Posterior vena cava (tissue), 2 donors: ENCODE measurements around the gene OBP2B. TPM values are rescaled to one million over a fixed set of nuclear protein-coding genes. Genes with fewer than 3 reads are reported as not detected.
"Not testable (repeated sequence)": the region's sequence is repeated elsewhere in the genome, so short reads cannot be mapped to it uniquely, and the experiment has no call there.

Experiments used
- DNase-seq: peaks from one replicate; pipeline ENCODE4 v3.0.0-alpha.2; 2020; ENCODE audit warnings: low spot score
- intact Hi-C, 2 donors: fragments of 100-400 bp; cut with DNase I; formaldehyde crosslinking; loops; one replicate each; pipeline versions ENCODE4 v1.14.1 to v1.14.2; 2022 to 2023
- total RNA-seq, 2 donors: library from RNA; stranded (reverse); fragmentation: NEBNext Ultra II Directional; extraction: Animal tissue kit (Norgen Biotek cat#: 25700); gene quantifications; one replicate each; pipeline ENCODE4 v1.2.1, GENCODE V29; 2021
- donor health status: DM: yes; HTN: yes; CAD: no.
- donor health status: DM: yes; HTN: yes; CAD: no.

OBP2B gene
- total RNA-seq, 2 donors from 2014 or later, result not detected

GRCh38 chr9:133239533-133240090, 30.6 kb upstream of the OBP2B start:
- no peak for DNase-seq
- intact Hi-C loops, result no loop called here

GRCh38 chr9:133238851-133239532, 29.9 kb upstream of the OBP2B start:
- intact Hi-C loops, result no loop called here
- DNase-seq, result no peak

- peak; percentile 89 for DNase-seq
Observed at GRCh38 chr9:133238272-133238850, 29.3 kb upstream of the OBP2B start.

GRCh38 chr9:133237035-133237731, 28.1 kb upstream of the OBP2B start:
- DNase-seq, result no peak
- intact Hi-C loops, result no loop called here

More at GRCh38 chr9:133238272-133238850, 29.3 kb upstream of the OBP2B start:
- intact Hi-C loops, result no loop called here

GRCh38 chr9:133236291-133237034, 27.4 kb upstream of the OBP2B start:
- intact Hi-C loops, DNase-seq: not testable (repeated sequence)

GRCh38 chr9:133235549-133236222, 26.6 kb upstream of the OBP2B start:
- intact Hi-C loops, result no loop called here
- DNase-seq, result no peak

GRCh38 chr9:133234577-133235322, 25.7 kb upstream of the OBP2B start:
- intact Hi-C loops, result loop anchor here in 1 of 2 donors (5.0 kb wide), 1 partner anchor 703 kb away; no protein-coding TSS in a partner anchor
- no peak for DNase-seq

- intact Hi-C loops, result loop anchor here in 1 of 2 donors (5.0 kb wide), 1 partner anchor 703 kb away; no protein-coding TSS in a partner anchor
- DNase-seq, result no peak
Observed at GRCh38 chr9:133233681-133234432, 24.8 kb upstream of the OBP2B start.

- DNase-seq, result peak; percentile 34
- intact Hi-C loops, result loop anchor here in 1 of 2 donors (5.0 kb wide), 1 partner anchor 705 kb away; no protein-coding TSS in a partner anchor
Observed at GRCh38 chr9:133231934-133232568, 23.0 kb upstream of the OBP2B start.

- not testable (repeated sequence) for DNase-seq
- intact Hi-C loops, result loop anchor here in 1 of 2 donors (5.0 kb wide), 1 partner anchor 707 kb away; no protein-coding TSS in a partner anchor
Observed at GRCh38 chr9:133230514-133230913, 21.5 kb upstream of the OBP2B start.

- DNase-seq, result no peak
- intact Hi-C loops, result loop anchor here in 1 of 2 donors (5.0 kb wide), 1 partner anchor 707 kb away; no protein-coding TSS in a partner anchor
Observed at GRCh38 chr9:133230093-133230492, 21.0 kb upstream of the OBP2B start.

GRCh38 chr9:133228474-133229193, 19.6 kb upstream of the OBP2B start:
- DNase-seq, intact Hi-C loops: not testable (repeated sequence)

- intact Hi-C loops, DNase-seq: not testable (repeated sequence)
Observed at GRCh38 chr9:133227996-133228395, 18.9 kb upstream of the OBP2B start.

- no peak for DNase-seq
- intact Hi-C loops, result no loop called here
Observed at GRCh38 chr9:133227242-133227860, 18.3 kb upstream of the OBP2B start.
